Measurements from ENCODE around the gene PYM1.

Gene PYM1

DNA sequence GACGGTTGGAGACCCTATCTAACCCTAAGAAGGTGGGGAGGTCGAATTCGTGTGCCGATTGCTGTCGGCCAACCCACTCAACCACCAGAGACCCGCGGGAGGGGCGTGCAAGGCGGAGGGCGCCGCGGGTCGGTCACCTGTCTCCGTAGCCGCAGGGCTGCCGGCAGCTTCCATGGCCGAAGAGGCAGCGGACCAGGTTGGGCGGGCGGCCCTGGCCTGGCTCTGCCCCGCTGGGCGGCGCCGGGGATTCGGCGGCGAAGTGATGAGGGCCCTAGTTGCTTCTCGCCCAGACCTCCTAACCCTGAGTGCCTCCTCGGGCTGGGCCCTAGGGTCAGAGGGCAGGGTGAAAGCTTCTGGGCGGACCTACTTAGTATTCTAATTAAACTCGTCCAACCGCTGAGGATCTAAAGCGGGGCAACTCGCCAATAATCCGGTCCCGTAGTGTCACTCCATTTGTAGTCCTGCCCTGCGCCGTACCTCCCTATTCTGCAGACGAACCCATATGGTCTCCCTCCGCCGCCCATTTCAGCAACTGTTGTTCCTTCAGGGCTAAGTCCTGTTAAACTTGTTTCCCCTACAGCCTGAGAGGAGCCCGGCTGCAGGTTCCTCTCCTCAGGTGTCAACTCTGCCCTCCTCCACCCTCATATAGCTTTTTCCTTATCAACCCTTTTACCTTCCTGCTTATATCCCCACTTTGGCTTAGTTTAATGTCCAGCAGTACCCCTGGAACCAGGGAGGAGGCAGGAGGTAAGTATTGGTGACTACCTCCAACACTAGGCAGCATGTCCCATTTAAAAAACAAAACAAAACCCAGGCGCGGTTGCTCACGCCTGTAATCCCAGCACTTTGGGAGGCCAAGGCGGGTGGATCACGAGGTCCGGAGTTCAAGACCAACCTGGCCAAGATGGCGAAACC is at the start of gene PYM1:
TSS of gene PYM1 (minus strand) at position 307 of the 915 bp plus-strand sequence. CDS start at position 174, 133 bp downstream.
- DNase-seq (ENCODE audit: low read depth in 2 of 3, low spot score in 2 of 3): no peak

DNA sequence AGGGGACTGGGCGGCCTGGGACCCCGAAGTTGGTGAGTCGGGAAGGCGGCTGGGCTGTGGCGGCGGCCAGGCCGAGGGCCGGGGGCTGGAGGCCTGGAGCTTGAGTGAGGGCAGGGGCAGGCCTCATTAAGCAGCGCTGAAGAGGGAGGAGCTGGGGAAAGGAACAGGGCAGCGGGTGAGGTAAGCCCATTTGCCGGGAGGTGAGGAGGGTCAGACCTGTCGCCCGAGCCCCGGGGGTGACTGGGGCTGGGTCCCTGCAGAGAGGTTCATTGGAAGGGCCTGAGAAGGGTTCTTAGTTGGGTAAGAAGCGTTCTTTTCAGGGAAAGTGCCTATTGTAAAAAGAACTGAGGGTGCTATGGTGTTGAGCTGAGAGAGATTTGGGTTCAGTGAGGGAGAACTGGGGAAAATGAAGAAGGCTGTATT is 46.6 kb upstream of the PYM1 start:
- DNase-seq (ENCODE audit: low read depth in 2 of 3, low spot score in 2 of 3): no peak

DNA sequence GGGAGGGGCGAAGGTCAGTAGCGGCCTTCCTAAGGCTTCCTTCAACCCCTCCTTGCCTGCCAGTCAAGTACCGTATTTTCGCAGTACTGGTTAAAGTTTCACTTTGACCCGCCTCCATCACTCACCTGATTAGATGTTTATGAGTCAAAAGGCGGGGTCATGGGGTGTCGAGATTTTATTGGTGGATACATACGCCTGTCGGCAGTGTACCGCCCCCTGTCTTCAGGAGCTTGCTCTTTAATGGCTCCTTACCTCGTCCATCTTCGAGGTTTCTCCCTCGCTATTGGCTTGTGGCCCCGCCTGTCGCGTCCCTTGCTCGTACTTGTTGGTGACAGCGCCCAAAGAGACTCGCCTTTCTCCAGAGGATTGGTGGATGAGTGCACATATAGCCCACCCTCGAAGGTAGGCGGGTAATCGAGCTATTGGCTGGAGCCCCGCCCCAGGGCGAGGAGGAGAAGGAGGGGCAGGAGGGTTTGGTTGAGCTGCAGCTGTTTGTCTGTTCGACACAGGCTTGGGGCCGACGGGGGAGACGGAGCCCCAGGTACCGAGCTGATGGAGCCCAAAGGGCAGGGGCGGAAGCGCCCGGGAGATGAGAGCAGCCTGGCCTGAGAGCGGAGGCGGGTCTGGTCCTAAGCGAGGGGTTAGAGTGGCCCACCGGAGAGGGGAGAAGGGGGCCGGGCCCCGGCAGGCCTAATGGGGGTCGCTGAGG is 46.1 kb upstream of the PYM1 start, which contains the start of gene RAB5B:
TSS of gene RAB5B (plus strand) at position 480 of the 709 bp plus-strand sequence. CDS start 12,883 bp downstream, outside the sequence.
- DNase-seq (ENCODE audit: low read depth in 2 of 3, low spot score in 2 of 3): peak; percentile 80 to 91 (median 81)

DNA sequence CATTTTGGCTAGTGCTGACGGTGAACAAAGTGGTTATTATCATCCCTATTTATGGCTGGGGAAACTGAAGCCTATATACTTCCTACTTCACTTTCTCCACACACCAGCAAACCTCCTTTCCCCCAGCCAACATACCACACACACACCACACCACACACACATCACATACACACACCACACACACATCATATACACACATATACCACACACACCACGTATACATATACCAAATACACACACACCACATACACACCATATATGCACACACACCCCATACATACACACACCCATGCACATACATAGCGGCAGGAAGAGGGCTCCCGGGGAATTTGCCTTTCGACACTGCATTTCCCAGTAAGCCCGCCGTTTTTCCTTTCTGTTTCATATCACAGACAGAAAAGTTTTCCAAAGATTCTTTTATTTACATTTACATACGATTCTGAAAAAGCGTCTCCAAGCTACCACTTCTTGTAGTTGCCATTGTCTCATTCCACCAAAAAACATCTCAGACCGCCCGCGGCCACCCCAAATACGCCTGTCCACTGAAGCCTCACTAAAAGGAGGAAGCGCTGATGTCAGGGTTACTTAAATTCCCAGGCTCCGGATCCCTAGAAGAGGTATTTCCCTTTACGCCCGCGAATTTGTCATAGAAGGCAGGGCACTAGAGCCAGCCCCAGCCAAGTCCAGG is 45.4 kb upstream of the PYM1 start:
- no peak for DNase-seq (ENCODE audit: low read depth in 2 of 3, low spot score in 2 of 3)

DNA sequence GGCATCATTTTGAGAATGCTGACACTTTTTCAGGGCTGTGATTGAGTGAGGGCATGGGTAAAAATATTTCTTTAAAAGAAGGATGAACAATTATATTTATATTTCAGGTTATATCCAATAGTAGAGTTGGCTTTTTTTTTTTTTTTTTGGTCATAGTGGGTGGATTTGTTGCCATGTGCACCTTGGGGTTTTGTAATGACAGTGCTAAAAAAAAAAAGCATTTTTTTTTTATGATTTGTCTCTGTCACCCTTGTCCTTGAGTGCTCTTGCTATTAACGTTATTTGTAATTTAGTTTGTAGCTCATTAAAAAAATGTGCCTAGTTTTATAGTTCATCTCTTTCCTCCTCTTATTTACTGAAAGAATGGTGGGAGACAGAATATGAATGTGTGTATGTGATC is 44.8 kb upstream of the PYM1 start:
- no peak for DNase-seq (ENCODE audit: low read depth in 2 of 3, low spot score in 2 of 3)

DNA sequence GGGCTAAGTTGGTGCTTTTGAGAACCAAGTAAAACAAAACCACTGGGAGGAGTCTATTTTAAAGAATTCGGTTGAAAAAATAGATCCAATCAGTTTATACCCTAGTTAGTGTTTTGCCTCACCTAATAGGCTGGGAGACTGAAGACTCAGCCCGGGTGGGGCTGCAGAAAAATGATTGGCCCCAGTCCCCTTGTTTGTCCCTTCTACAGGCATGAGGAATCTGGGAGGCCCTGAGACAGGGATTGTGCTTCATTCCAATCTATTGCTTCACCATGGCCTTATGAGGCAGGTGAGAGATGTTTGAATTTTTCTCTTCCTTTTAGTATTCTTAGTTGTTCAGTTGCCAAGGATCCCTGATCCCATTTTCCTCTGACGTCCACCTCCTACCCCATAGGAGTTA is 44.3 kb upstream of the PYM1 start:
- no peak for DNase-seq (ENCODE audit: low read depth in 2 of 3, low spot score in 2 of 3)

DNA sequence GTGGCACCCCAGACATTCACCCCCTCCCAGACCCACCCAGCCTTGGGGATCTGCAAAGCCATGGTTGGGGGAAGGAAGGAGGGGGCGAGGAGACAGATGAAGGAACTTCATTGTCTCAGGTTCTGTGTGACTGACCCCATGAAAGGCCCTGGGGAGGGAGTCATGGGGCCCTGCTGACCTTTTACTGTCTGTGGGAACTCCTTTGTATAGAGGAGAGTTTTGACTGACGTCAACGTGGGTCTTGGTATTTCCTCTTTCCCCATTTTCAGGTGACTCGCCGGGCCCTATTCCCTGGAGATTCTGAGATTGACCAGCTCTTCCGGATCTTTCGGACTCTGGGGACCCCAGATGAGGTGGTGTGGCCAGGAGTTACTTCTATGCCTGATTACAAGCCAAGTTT is 43.1 kb upstream of the PYM1 start:
- DNase-seq (ENCODE audit: low read depth in 2 of 3, low spot score in 2 of 3): no peak

DNA sequence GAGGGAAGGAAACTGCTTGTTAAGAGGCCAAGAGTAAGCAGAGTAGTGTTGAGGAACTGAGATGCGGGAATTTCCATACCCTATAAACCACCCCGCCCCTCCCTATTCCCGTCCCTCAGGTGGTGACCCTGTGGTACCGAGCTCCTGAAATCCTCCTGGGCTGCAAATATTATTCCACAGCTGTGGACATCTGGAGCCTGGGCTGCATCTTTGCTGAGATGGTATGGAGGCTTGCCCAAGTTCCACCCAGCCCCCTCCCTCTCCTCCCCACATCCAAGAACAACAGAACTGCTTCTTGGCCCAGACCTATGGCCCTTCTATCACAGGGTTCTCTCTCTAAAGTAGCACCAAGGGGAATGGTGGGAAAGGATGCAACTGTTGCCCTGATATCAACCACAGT is 41.7 kb upstream of the PYM1 start:
- no peak for DNase-seq (ENCODE audit: low read depth in 2 of 3, low spot score in 2 of 3)

DNA sequence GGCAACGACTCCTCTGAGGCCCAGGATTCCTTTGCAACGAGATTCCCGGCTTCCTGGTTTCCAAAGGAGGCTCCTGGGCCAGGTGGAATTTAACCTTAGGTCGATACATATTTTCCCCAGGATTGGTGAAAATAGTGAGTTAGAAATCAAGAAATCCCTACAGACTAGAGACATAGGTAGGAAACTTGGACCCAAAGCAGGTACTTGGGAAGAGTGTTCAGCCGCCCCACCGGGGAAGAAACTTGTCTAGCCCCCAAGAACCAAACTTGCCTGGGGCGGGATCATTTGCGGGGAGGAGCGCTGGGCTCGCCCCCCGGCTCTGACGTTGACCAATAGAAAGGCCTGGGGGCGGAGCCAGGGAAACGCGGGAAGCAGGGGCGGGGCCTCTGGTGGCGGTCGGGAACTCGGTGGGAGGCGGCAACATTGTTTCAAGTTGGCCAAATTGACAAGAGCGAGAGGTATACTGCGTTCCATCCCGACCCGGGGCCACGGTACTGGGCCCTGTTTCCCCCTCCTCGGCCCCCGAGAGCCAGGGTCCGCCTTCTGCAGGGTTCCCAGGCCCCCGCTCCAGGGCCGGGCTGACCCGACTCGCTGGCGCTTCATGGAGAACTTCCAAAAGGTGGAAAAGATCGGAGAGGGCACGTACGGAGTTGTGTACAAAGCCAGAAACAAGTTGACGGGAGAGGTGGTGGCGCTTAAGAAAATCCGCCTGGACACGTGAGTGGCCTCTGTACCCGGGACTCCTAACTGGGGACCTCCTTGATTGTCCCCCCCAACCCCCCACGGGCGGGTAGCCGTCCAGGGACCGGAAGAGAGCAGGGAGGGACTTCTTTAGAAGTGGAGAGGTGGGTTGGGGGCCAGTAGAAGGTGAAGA is 39.0 kb upstream of the PYM1 start, which contains the start of gene CDK2:
TSS of gene CDK2 (plus strand) at position 423 of the 874 bp plus-strand sequence. CDS start at position 602, 179 bp downstream.
- DNase-seq (ENCODE audit: low read depth in 2 of 3, low spot score in 2 of 3): peak; percentile 81 to 89 (median 82)

DNA sequence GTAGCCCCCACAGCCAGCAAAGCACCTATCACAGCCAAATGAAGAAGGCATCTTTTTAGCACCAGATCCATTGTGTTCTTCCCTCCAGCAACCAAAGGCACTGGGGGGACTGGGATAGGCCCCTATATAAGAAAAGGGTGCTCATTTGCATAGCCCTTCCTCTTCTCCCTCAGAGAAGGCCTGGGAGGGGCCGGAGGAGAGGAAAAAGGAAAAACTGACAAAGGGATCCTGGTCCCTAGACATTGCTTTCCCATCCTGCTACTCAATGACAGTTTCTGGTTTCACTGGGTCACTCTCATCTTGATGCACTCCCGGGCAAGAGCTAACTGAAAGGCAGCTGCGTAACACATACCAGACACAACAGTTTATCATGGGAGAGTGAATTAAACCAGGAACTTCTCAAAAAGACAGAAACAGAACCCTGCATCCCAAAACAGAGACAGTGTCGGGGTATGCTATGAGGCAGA is 38.3 kb upstream of the PYM1 start, which contains the start of gene PMEL:
TSS of gene PMEL (minus strand) at position 102 of the 467 bp plus-strand sequence. CDS start at position 71, 31 bp downstream.
- DNase-seq (ENCODE audit: low read depth in 2 of 3, low spot score in 2 of 3): no peak

DNA sequence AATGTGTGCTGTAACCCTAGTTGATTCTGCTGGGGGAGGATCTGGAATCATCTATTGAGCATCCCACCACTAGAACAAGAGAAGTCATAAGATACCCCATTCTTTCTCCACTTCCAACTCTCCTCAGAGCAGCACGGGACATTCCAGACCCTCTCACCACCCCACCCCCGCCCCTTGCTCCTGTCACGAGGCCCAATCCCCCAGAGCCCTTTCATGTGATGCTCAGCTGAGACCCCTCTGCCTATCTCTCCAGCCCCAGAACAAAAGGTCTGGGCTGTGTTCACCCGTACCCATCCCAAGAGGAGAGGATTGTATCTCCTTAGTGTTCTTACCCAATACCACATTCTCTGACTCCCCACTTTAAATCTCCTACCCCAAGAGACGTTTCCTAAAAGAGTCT is 37.5 kb upstream of the PYM1 start:
- DNase-seq (ENCODE audit: low read depth in 2 of 3, low spot score in 2 of 3): no peak

DNA sequence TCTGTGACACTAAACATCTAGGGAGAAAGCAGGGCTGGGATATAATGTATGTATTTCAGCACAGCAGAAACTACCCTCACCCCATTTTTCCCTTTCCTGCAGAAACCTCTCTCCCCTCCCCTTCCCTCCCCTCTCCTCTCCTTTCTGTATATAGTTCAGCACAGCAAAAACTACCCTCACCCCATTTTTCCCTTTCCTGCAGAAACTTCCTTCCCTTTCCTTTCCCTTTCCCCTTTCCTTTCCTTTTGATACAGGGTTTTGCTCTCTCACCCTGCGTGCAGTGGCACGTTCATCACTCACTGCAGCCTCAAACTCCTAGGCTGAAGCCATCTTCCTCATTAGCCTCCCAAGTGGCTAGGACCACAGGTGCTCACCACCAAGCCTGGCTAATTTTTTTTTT is 36.1 kb upstream of the PYM1 start:
- no peak for DNase-seq (ENCODE audit: low read depth in 2 of 3, low spot score in 2 of 3)

DNA sequence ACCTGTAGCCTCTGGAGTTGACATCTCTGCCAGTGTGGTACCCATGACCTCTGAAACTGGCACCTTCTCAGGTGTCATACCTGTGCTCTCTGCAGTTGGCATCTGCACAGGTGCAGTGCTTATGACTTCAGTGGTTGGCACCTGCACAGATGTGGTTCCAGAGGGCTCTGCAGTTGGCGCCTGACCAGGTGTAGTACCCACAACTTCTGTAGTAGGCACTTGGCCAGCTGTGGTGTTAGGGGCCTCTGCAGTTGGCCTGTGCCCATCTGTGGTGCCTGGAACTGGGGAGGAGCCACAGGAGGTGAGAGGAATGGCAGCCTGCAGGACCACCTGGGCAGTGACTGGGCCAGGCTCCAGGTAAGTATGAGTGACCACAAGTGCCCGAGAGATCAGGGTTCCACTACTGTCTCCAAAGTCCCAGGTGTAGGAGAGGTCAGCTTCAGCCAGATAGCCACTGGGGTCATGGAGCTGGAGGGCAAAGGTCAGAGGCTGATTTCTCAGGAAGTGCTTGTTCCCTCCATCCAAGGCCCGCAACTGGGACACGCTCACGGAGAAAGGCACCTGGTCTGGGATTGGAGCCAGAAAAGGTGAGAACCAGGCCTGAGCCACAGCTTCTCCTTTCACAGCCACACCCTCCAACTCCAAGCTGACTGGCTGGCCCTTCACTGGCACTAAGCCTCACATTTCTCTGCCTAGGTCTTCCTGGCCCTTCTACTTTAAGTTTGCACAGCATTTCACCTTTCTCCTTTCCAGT is 29.6 kb upstream of the PYM1 start:
- no peak for DNase-seq (ENCODE audit: low read depth in 2 of 3, low spot score in 2 of 3)

DNA sequence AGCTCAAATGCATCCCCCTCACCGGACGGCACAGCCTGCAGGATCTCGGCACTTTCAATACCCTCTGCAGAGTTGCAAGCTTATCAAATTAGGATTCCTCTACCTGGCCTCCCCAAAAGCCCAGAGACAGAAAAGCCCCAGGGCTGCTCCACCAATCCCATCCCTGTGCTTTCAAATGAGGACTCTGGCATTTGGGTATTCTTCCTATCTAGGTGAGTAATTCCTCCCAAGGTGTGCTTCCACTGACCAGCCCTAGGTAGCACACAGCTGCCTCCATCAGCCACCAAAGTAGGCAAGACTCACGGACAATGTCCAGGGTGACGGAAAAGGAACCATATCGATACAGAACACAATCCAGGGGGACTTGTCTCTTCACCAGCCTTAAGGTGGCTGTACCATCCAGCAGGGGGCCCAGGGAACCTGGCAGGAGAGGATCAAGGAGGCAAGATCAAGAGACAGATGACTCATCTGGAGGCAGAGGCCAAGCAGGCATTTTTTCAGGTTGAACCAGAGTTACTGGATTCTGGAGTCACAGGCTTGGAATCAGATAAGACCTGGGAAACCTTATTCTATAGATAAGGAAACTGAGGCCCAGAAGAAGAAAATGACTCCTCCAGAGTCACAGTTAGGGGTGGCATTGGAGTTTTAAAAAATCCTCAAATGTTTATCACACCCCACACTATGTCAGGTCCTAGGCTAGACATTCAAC is 28.3 kb upstream of the PYM1 start:
- no peak for DNase-seq (ENCODE audit: low read depth in 2 of 3, low spot score in 2 of 3)

DNA sequence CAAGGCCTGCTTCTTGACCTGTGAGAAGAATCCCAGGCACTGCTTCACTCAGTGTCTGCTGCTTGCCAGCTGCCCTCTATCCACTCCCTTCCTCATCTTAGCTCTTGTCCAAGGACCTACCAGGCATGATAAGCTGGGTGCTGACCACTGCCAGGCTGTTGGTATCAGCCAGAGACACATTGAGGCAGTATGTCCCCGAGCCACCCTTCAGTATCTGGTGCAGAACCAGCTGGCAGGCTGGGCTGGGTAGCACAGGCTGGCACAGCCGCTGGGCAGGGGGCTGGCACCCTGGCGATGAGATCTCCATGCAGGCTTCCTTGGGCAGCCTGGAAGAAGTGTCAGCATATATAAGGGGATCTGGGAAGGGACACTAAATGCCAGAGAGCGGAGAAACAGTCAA is 27.6 kb upstream of the PYM1 start:
- DNase-seq (ENCODE audit: low read depth in 2 of 3, low spot score in 2 of 3): no peak

DNA sequence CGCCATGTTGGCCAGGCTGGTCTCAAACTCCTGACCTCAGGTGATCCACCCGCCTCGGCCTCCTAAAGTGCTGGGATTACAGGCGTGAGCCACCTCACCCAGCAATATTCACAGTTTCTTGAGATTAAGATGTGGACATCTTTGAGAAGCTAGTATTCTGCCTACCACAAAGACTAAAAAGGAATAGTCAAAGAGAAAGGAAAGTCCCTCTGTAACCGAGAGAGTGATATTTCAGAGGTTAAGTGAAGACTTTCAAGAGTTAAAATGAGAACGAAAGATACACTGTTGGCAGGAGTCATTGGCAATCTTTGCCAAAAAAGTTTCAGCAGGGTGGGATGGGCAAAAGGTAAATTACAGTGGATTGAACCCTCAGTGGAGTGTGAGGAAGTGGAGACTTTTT is 18.9 kb upstream of the PYM1 start:
- DNase-seq (ENCODE audit: low read depth in 2 of 3, low spot score in 2 of 3): no peak

DNA sequence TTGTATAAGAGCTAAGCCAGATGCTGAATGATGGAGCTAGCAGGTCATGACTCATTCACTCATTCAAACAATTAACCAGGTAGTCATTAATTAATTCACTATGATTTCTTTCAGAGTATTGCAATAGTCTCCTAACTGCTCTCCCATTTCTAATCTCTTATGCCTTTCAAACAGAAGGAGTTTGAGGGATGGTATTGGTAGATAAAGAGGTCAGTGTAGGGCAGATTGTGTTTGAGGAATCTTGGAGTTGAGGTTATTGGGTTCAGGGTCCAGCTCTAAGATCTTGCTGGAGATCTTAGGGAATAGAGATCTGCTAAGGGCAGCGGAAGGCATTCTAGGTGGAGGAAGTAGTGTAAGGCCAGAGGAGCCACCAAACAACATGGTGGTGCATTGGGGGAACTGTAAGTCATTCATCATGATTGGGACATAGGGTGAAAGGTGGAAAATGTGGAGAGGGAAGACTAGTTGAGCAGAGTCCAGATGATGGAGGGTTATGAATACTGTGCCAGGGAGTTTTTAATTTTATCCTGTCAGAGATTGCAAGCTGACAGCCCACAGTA is 15.0 kb upstream of the PYM1 start:
- DNase-seq (ENCODE audit: low read depth in 2 of 3, low spot score in 2 of 3): no peak

DNA sequence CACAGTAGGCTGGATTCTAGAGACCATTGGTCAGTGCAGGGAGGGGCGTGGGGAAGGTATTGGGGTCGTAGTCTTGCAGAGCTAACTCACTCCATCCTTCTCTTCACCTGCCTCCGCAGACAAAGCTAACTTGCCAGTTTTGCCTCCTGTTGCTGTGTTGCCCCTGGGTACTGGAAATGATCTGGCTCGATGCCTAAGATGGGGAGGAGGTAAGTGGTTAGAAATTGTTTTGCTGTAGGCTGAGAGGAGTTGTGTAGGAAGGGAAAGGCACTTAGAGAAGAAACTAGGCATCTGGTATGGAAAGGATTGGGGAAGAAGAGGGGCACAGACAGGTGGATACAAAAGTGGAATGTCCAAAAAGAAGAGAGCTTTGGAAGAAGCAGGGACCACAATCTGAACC is 14.4 kb upstream of the PYM1 start:
- no peak for DNase-seq (ENCODE audit: low read depth in 2 of 3, low spot score in 2 of 3)
